Esophagus muscularis mucosa (tissue), 3 donors: ENCODE data around the gene SPAG7.

Experiments used
- CTCF ChIP-seq, 3 experiments: fragments of 200-600 bp in 2 of 3; fragments of 450-650 bp in 1 of 3; sonication (generic) in 2 of 3; IDR thresholded peaks; one replicate each; pipeline ENCODE4 v1.5.1; 2017 to 2019; ENCODE audit warnings: antibody characterized with exemption in 3 of 3, mild to moderate bottlenecking in 2 of 3, moderate library complexity in 1 of 3
- EP300 ChIP-seq: sonication (generic); formaldehyde crosslinking; IDR thresholded peaks from one replicate; pipeline ENCODE4 v1.6.1; 2017; ENCODE audit warnings: antibody characterized with exemption

- TF ChIP-seq EP300 = no peak
- TF ChIP-seq CTCF (IDR thresholded peaks at IDR 0.05) = no peak
Observed at GRCh38 chr17:4939546-4939795, 28.1 kb downstream of the SPAG7 start.
